Cardiac muscle cell (in vitro differentiated cells and primary cell): ENCODE data around the gene RBMS1. TPM values are rescaled to one million over a fixed set of nuclear protein-coding genes. Genes with fewer than 3 reads are reported as not detected.

Experiments
- DNase-seq, 2 donors: peaks; one replicate each; pipeline versions ENCODE4 v3.0.0 to v3.0.0-alpha.2; 2010 to 2017; ENCODE audit warnings: low read depth in 1 of 2, low spot score in 1 of 2
- H3K27ac ChIP-seq: fragments of 200-600 bp; sonication (generic); 2 replicates; pipeline ENCODE4 v1.5.1; 2016
- H3K27me3 ChIP-seq: fragments of 200-600 bp; sonication (generic); 2 replicates; pipeline ENCODE4 v1.6.0; 2016; ENCODE audit warnings: control low read depth
- H3K36me3 ChIP-seq: fragments of 200-600 bp; sonication (generic); 2 replicates; pipeline ENCODE4 v1.5.1; 2016; ENCODE audit warnings: control low read depth
- H3K4me1 ChIP-seq: fragments of 200-600 bp; sonication (generic); 2 replicates; pipeline ENCODE4 v1.8.1; 2017; ENCODE audit warnings: low read depth, mild to moderate bottlenecking, mixed run types
- H3K4me3 ChIP-seq: fragments of 200-600 bp; sonication (generic); 2 replicates; pipeline ENCODE4 v1.5.1; 2016; ENCODE audit warnings: mild to moderate bottlenecking
- H3K9me3 ChIP-seq: fragments of 200-600 bp; sonication (generic); 2 replicates; pipeline ENCODE4 v1.5.1; 2017; ENCODE audit warnings: low read depth, mild to moderate bottlenecking, control low read depth
- CTCF ChIP-seq: IDR thresholded peaks from 2 replicates; pipeline ENCODE4 v1.5.1; 2012; ENCODE audit warnings: low read depth, mild to moderate bottlenecking, low read length
- polyA plus RNA-seq: library from polyadenylated mRNA; unstranded; fragments of >200 nt; fragmentation: Nextera tagmentation; extraction: Ambion mirVana; gene quantifications from 2 replicates; pipeline ENCODE4 v1.2.1, GENCODE V29; 2016
- total RNA-seq: library from RNA; depleted of rRNA; stranded (reverse); fragments of >200 nt; gene quantifications from 2 replicates; pipeline ENCODE4 v1.2.3, GENCODE V29; 2016

The RBMS1 gene
- total and polyA plus RNA-seq, 2 experiments from 2014 or later: 89.5 to 99.9 TPM

GRCh38 chr2:160283675-160284074 lies 209.9 kb downstream of the RBMS1 start:
- no peaks in the 10 kb centered on the region for H3K27me3 ChIP-seq
- TF ChIP-seq CTCF: no peak
- H3K9me3 ChIP-seq: no peaks in the 10 kb centered on the region
- peaks cover 42% of the 10 kb centered on the region for H3K36me3 ChIP-seq
- peaks cover 9% of the 10 kb centered on the region for H3K4me1 ChIP-seq
- no peak overlapping the region for H3K27ac ChIP-seq
- DNase-seq: no peak
- no peak overlapping the region for H3K4me3 ChIP-seq

GRCh38 chr2:160282063-160282580 lies 211.5 kb downstream of the RBMS1 start:
- DNase-seq: peak in 1 of 2 donors; percentile 78
- H3K27ac ChIP-seq: peak overlapping the region; percentile 8
- no peak overlapping the region for H3K4me3 ChIP-seq
- TF ChIP-seq CTCF: no peak
- H3K9me3 ChIP-seq: no peaks in the 10 kb centered on the region
- H3K36me3 ChIP-seq: peaks cover 48% of the 10 kb centered on the region
- no peaks in the 10 kb centered on the region for H3K27me3 ChIP-seq
- H3K4me1 ChIP-seq: no peaks in the 10 kb centered on the region

- DNase-seq: no peak
- Histone ChIP-seq H3K27ac (no peak overlapping the region), H3K4me1 (no peaks in the 10 kb centered on the region), H3K4me3 (no peak overlapping the region), H3K36me3 (peaks cover 47% of the 10 kb centered on the region), H3K27me3 (no peaks in the 10 kb centered on the region), H3K9me3 (no peaks in the 10 kb centered on the region)
- no peak for TF ChIP-seq CTCF
These were observed 212.4 kb downstream of the RBMS1 start for GRCh38 chr2:160281213-160281612.

GRCh38 chr2:160279813-160280465 lies 213.7 kb downstream of the RBMS1 start:
- Histone ChIP-seq H3K27ac (peak overlapping the region; percentile 26), H3K36me3 (peaks cover 42% of the 10 kb centered on the region)
- DNase-seq: peak in 1 of 2 donors; percentile 38

GRCh38 chr2:160278879-160279177 lies 214.8 kb downstream of the RBMS1 start:
- Histone ChIP-seq H3K27ac (no peak overlapping the region), H3K27me3 (no peaks in the 10 kb centered on the region), H3K4me1 (peaks cover 20% of the 10 kb centered on the region), H3K4me3 (no peak overlapping the region), H3K9me3 (no peaks in the 10 kb centered on the region), H3K36me3 (peaks cover 31% of the 10 kb centered on the region)
- DNase-seq: peak; percentile 36 to 81
- TF ChIP-seq CTCF: peak; percentile 76

More at GRCh38 chr2:160279813-160280465, 213.7 kb downstream of the RBMS1 start:
- no peak for TF ChIP-seq CTCF
- Histone ChIP-seq H3K27me3 (no peaks in the 10 kb centered on the region), H3K9me3 (no peaks in the 10 kb centered on the region), H3K4me1 (peaks cover 9% of the 10 kb centered on the region), H3K4me3 (no peak overlapping the region)
